HL-60 (cell line): Measurements from ENCODE around the gene ERP27.

Experiments
- GABPA ChIP-seq: IDR thresholded peaks from 2 replicates; pipeline ENCODE4 v1.6.1; 2012; ENCODE audit warnings: low read depth
- POLR2AphosphoS5 ChIP-seq: IDR thresholded peaks from 2 replicates; pipeline ENCODE4 v1.6.1; 2012; ENCODE audit warnings: low read depth
- TF ChIP-seq, protein P1 (sequence below): IDR thresholded peaks from one replicate; pipeline ENCODE4 v1.5.1; 2011; ENCODE audit warnings: low read length, control low read depth, inconsistent platforms; ENCODE audit not compliant: insufficient read depth
- TF ChIP-seq, protein P2 (sequence below): IDR thresholded peaks from 2 replicates; pipeline ENCODE4 v1.6.1; 2012; ENCODE audit warnings: low read depth; ENCODE audit not compliant: insufficient replicate concordance

DNA sequence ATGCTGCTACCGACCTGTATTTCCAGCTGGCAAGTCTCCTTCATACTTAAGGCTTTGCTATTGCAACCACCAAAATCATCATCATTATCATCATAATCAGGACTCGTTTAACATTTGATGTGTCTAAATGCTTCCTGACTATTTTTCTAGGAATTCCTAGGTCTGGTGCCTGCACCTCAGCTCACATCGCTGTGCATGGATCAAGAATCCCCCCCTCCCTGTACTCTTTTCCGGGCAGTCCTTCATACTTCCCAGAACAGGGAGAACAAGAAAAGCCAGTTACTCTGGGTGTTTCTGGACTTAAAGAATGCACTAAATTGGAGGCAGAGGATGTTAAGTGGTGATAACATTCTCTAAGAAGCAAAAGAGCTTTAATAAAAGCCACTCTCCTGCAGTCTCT lies 9.4 kb downstream of the ERP27 start:
- no peak for TF ChIP-seq POLR2AphosphoS5
- TF ChIP-seq, protein P1, sequence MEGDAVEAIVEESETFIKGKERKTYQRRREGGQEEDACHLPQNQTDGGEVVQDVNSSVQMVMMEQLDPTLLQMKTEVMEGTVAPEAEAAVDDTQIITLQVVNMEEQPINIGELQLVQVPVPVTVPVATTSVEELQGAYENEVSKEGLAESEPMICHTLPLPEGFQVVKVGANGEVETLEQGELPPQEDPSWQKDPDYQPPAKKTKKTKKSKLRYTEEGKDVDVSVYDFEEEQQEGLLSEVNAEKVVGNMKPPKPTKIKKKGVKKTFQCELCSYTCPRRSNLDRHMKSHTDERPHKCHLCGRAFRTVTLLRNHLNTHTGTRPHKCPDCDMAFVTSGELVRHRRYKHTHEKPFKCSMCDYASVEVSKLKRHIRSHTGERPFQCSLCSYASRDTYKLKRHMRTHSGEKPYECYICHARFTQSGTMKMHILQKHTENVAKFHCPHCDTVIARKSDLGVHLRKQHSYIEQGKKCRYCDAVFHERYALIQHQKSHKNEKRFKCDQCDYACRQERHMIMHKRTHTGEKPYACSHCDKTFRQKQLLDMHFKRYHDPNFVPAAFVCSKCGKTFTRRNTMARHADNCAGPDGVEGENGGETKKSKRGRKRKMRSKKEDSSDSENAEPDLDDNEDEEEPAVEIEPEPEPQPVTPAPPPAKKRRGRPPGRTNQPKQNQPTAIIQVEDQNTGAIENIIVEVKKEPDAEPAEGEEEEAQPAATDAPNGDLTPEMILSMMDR = no peak
- TF ChIP-seq GABPA = no peak
- TF ChIP-seq, protein P2, sequence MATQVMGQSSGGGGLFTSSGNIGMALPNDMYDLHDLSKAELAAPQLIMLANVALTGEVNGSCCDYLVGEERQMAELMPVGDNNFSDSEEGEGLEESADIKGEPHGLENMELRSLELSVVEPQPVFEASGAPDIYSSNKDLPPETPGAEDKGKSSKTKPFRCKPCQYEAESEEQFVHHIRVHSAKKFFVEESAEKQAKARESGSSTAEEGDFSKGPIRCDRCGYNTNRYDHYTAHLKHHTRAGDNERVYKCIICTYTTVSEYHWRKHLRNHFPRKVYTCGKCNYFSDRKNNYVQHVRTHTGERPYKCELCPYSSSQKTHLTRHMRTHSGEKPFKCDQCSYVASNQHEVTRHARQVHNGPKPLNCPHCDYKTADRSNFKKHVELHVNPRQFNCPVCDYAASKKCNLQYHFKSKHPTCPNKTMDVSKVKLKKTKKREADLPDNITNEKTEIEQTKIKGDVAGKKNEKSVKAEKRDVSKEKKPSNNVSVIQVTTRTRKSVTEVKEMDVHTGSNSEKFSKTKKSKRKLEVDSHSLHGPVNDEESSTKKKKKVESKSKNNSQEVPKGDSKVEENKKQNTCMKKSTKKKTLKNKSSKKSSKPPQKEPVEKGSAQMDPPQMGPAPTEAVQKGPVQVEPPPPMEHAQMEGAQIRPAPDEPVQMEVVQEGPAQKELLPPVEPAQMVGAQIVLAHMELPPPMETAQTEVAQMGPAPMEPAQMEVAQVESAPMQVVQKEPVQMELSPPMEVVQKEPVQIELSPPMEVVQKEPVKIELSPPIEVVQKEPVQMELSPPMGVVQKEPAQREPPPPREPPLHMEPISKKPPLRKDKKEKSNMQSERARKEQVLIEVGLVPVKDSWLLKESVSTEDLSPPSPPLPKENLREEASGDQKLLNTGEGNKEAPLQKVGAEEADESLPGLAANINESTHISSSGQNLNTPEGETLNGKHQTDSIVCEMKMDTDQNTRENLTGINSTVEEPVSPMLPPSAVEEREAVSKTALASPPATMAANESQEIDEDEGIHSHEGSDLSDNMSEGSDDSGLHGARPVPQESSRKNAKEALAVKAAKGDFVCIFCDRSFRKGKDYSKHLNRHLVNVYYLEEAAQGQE = no peak
